ENCODE data around the gene SOCS3.

Gene SOCS3

GRCh38 chr17:78368854-78369495 lies 9.1 kb upstream of the SOCS3 start:
- H3K4me3 ChIP-seq (ENCODE audit: low read depth, low read length), result no peak overlapping the region

GRCh38 chr17:78368348-78368747 lies 8.5 kb upstream of the SOCS3 start:
- no peak overlapping the region for H3K4me3 ChIP-seq (ENCODE audit: low read depth, low read length)

- H3K4me3 ChIP-seq (ENCODE audit: low read depth, low read length), result no peak overlapping the region
Observed at GRCh38 chr17:78367193-78367592, 7.3 kb upstream of the SOCS3 start.

GRCh38 chr17:78366109-78366848 lies 6.4 kb upstream of the SOCS3 start:
- H3K4me3 ChIP-seq (ENCODE audit: low read depth, low read length), result no peak overlapping the region

- no peak overlapping the region for H3K4me3 ChIP-seq (ENCODE audit: low read depth, low read length)
Observed at GRCh38 chr17:78365561-78366108, 5.8 kb upstream of the SOCS3 start.

- H3K4me3 ChIP-seq (ENCODE audit: low read depth, low read length), result no peak overlapping the region
Observed at GRCh38 chr17:78364436-78365281, 4.8 kb upstream of the SOCS3 start.

- no peak overlapping the region for H3K4me3 ChIP-seq (ENCODE audit: low read depth, low read length)
Observed at GRCh38 chr17:78362671-78363070, 2.8 kb upstream of the SOCS3 start.

- H3K4me3 ChIP-seq (ENCODE audit: low read depth, low read length), result no peak overlapping the region
Observed at GRCh38 chr17:78362232-78362631, 2.4 kb upstream of the SOCS3 start.

GRCh38 chr17:78361225-78361701 lies 1.4 kb upstream of the SOCS3 start:
- no peak overlapping the region for H3K4me3 ChIP-seq (ENCODE audit: low read depth, low read length)

- peak overlapping the region; percentile 35 for H3K4me3 ChIP-seq (ENCODE audit: low read depth, low read length)
Observed at GRCh38 chr17:78360371-78361224, 721 bp upstream of the SOCS3 start.

GRCh38 chr17:78359321-78359996 lies 418 bp downstream of the SOCS3 start:
- H3K4me3 ChIP-seq (ENCODE audit: low read depth, low read length), result peak overlapping the region; percentile 82

- H3K4me3 ChIP-seq (ENCODE audit: low read depth, low read length), result peak overlapping the region; percentile 82
Observed at GRCh38 chr17:78358538-78359320, 1.1 kb downstream of the SOCS3 start.

GRCh38 chr17:78357672-78358537 lies 2.0 kb downstream of the SOCS3 start:
- no peak overlapping the region for H3K4me3 ChIP-seq (ENCODE audit: low read depth, low read length)

- H3K4me3 ChIP-seq (ENCODE audit: low read depth, low read length), result no peak overlapping the region
Observed at GRCh38 chr17:78357177-78357586, 2.7 kb downstream of the SOCS3 start.

GRCh38 chr17:78356101-78356713 lies 3.7 kb downstream of the SOCS3 start:
- H3K4me3 ChIP-seq (ENCODE audit: low read depth, low read length), result no peak overlapping the region

GRCh38 chr17:78355701-78356100 lies 4.2 kb downstream of the SOCS3 start:
- no peak overlapping the region for H3K4me3 ChIP-seq (ENCODE audit: low read depth, low read length)

- no peak overlapping the region for H3K4me3 ChIP-seq (ENCODE audit: low read depth, low read length)
Observed at GRCh38 chr17:78355045-78355641, 4.7 kb downstream of the SOCS3 start.

Measured in iPS-11a (cell line).